ENCODE data around the gene PRLH.
"Not testable (repeated sequence)": the region's sequence is repeated elsewhere in the genome, so short reads cannot be mapped to it uniquely, and the experiment has no call there.

PRLH gene

DNA sequence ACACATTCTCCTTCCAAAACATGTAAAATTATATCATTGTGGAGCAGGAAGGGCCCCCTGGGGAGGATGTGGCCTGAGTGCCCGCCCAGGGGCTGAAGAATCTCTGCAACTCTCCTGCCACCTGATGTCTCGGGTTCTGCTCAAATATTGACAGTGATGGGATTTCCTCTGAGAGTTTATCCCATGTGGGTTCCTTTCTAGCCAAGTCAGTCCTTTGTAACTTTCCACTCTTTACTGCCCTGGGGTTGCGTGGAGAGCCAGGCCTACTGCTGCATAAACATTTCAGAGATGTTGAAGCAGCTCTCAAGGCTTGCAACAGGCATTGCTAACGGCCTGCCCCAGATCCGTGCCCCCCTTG lies 28.1 kb downstream of the PRLH start:
- Histone ChIP-seq H3K9me3 (ENCODE audit: insufficient read depth, low read length) (no peaks in the 10 kb centered on the region), H3K27me3 (ENCODE audit: insufficient read depth, insufficient read length) (no peaks in the 10 kb centered on the region), H3K4me1 (ENCODE audit: insufficient read depth, insufficient read length) (peaks cover 45% of the 10 kb centered on the region), H3K36me3 (ENCODE audit: insufficient read depth, insufficient read length, low read length) (no peaks in the 10 kb centered on the region), H3K4me3 (ENCODE audit: insufficient read length, low read depth) (no peak overlapping the region), H3K9ac (ENCODE audit: insufficient read length, low read depth) (peak overlapping the region; percentile 42)
- no peak for TF ChIP-seq ZNF274 (IDR thresholded peaks at IDR 0.05; ENCODE audit: low read depth, low read length)
- no peak for TF ChIP-seq SUZ12 (IDR thresholded peaks at IDR 0.05; ENCODE audit: extremely low read depth, insufficient read depth, insufficient read length)
- no peak for TF ChIP-seq YY1 (IDR thresholded peaks at IDR 0.05; ENCODE audit: insufficient read depth, insufficient read length)
- no peak for DNase-seq (ENCODE audit: low read depth, low spot score)

DNA sequence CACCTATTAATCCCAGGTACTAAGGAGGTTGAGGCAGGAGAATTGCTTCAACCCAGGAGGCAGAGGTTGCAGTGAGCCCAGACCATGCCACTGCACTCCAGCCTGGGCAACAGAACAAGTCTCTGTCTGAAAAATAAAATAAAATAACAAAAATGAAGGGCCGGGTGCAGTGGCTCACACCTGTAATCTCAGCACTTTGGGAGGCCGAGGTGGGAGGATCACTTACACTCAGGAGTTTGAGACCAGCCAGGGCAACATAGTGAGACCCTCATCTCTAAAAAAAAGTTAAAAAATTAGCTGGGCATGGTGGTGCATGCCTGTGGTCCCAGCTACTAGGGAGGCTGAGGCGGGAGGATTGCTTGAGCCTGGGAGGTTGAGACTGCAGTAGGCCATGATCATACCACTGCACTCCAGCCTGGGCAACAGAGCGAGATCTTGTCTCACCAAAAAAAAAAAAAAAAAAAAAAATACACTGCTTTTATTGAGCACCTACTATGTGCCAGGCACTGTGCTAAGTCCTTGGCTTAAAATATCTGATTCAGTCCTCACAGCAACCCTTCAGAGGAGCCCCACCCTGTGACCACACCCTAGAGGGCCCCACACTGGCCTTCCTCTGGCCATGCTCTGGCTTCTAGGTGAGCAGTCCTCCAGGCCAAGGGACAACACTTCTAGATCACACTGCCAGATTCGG lies 29.6 kb downstream of the PRLH start:
- not testable (repeated sequence) for H3K9me3 ChIP-seq (ENCODE audit: insufficient read depth, low read length); DNase-seq (ENCODE audit: low read depth, low spot score); H3K27me3 ChIP-seq (ENCODE audit: insufficient read depth, insufficient read length); H3K36me3 ChIP-seq (ENCODE audit: insufficient read depth, insufficient read length, low read length); H3K4me3 ChIP-seq (ENCODE audit: insufficient read length, low read depth); H3K9ac ChIP-seq (ENCODE audit: insufficient read length, low read depth)
- peaks cover 45% of the 10 kb centered on the region for H3K4me1 ChIP-seq (ENCODE audit: insufficient read depth, insufficient read length)

DNA sequence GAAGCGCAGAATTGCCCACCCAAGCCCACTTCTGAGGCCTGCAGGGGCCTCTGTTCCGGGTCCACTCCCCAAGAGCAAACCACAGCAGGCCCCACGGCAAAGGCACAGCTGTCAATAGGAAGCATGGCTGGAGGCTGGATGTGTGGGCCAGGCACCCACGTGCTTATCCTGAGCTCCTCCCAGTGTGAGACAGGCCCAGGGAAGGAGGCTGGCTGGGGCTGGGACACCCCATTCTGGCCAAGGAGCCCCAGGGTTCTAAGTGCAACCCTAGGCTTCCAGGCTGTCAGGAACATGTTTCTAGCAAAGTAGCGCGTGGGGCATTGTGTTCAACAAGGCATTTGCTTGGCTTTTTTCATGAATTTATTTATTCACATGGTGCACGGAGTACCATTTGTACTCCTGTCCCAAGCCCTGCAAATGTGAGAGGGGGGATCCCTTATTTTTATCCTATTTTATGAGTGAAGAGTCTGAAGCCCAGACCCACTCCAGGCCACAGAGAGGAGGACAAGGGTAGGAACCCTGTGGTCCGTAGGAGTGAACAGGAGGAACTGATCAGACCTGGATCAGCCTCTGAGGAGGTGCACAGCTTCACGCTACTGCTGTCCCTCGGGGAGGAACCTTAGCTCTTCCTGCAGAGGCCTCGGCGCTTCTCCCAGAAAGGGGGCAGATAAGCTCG lies 30.3 kb downstream of the PRLH start:
- no peaks in the 10 kb centered on the region for H3K9me3 ChIP-seq (ENCODE audit: insufficient read depth, low read length)
- no peaks in the 10 kb centered on the region for H3K27me3 ChIP-seq (ENCODE audit: insufficient read depth, insufficient read length)
- H3K4me1 ChIP-seq (ENCODE audit: insufficient read depth, insufficient read length), result peaks cover 46% of the 10 kb centered on the region
- no peak for DNase-seq (ENCODE audit: low read depth, low spot score)
- no peak overlapping the region for H3K9ac ChIP-seq (ENCODE audit: insufficient read length, low read depth)
- no peak overlapping the region for H3K4me3 ChIP-seq (ENCODE audit: insufficient read length, low read depth)
- TF ChIP-seq ZNF274 (IDR thresholded peaks at IDR 0.05; ENCODE audit: low read depth, low read length) (no peak), YY1 (IDR thresholded peaks at IDR 0.05; ENCODE audit: insufficient read depth, insufficient read length) (no peak), SUZ12 (IDR thresholded peaks at IDR 0.05; ENCODE audit: extremely low read depth, insufficient read depth, insufficient read length) (no peak)
- H3K36me3 ChIP-seq (ENCODE audit: insufficient read depth, insufficient read length, low read length), result no peaks in the 10 kb centered on the region

DNA sequence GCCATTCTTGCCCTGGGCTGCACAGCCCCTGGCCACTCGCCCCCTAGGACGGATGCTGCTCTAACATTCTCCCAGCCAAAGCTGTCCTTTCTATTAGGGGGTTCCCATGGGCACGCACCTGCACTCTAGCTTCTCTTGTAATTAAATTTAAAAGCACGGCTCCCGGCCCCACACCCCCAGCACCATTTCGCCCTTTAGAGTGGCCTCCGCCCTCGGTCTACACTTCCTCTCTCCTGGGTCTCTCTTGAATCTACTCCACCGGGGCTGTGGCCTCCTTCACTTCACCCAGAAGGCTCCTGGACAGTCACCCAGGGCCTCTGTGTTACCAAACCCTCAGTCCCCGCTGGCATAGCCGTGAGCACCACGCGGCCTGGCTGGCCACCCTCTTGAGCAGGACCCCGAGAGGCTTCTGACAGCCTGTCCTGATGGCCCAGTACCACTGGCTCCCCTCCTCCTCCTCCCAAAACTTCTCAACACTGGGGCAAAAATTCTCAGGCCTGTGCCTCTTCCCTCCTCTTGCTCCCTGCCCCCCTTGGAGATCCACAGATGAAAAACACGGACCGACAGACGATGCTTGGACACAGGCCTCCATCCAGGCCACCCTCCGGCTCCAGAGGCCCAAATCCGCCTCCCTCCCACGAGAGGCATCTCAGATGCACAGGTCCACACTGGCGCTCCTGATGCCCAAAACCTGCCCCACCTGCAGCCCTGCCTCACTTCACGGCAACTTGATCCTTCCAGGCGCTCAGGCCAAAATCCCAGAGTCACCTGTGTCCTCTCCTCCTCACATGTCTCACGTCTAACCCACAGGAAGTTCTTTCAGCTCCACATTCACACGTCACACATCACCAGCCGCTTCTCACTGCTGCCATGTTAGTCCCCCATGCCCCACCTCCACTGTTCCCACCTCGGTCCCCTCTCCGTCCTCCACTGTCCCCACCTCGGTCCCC lies 31.1 kb downstream of the PRLH start:
- TF ChIP-seq YY1 (IDR thresholded peaks at IDR 0.05; ENCODE audit: insufficient read depth, insufficient read length), result no peak
- no peak for TF ChIP-seq SUZ12 (IDR thresholded peaks at IDR 0.05; ENCODE audit: extremely low read depth, insufficient read depth, insufficient read length)
- no peak for TF ChIP-seq ZNF274 (IDR thresholded peaks at IDR 0.05; ENCODE audit: low read depth, low read length)
- Histone ChIP-seq H3K9ac (ENCODE audit: insufficient read length, low read depth) (no peak overlapping the region), H3K4me3 (ENCODE audit: insufficient read length, low read depth) (no peak overlapping the region), H3K9me3 (ENCODE audit: insufficient read depth, low read length) (no peaks in the 10 kb centered on the region), H3K27me3 (ENCODE audit: insufficient read depth, insufficient read length) (no peaks in the 10 kb centered on the region), H3K36me3 (ENCODE audit: insufficient read depth, insufficient read length, low read length) (no peaks in the 10 kb centered on the region), H3K4me1 (ENCODE audit: insufficient read depth, insufficient read length) (peaks cover 44% of the 10 kb centered on the region)
- DNase-seq (ENCODE audit: low read depth, low spot score), result no peak

DNA sequence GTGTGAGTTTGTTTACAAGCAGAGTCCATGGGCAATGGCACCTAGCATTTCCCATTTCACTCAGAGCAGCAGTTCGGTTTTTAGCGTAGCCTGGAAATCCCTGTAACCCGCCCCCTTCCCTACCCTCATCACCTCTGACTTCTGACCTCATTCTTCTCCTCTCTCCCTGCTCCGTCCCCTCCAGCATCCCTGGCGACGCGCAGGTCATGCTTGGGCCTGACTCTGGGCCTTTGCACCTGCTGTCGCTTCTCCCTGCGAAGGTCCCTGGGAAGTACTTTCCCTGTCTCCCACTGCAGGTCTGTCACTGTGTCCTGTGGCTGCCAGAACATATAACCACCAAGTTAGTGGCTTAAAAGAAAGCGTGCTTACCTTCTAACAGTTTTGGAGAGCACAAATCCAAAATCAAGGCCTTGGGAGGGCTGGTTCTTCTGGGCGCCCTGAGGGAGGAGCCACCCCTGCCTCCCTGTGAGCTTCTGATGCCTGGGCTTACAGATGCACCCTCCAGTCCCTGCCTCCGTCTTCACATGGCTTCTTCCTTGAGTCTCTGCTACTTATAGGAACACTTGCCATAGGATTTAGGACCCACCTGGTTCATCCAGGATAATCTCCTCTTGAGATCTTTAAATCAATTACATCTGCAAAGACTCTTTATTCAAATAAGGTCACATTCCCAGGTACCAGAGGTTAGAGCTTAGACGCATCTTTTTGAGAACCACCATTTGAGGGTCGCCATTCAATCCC lies 32.3 kb downstream of the PRLH start:
- no peak for DNase-seq (ENCODE audit: low read depth, low spot score)

DNA sequence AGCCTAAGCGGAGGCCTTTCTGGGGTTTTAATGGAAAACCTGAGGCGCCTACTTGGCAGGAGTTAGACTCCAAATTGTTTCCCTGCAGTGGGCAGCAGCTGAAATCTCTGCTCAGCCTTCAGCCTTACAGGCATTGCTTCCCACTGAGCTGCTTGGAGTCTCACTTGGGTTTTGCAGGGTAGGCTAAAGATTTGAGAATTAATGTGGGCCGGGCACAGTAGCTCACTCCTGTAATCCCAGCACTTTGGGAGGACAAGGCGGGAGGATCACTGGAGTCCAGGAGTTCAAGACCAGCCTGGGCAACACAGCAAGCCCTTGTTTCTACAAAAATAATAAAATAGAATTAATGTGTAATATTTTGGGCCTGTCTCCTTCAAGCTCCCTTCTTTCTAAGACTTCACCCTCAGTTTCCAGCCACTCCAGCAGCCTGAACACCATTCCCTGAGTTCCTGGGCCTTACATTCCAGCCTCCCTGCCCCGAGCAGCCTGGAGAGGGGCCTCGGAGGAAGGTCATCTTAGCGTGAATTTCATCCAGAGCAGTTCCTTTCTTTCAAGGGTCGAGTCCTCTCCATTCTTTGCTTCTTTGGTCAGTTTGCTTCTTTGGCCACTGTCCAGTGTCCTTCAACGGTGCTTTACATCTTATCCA lies 33.2 kb downstream of the PRLH start:
- Histone ChIP-seq H3K9ac (ENCODE audit: insufficient read length, low read depth) (no peak overlapping the region), H3K27me3 (ENCODE audit: insufficient read depth, insufficient read length) (no peaks in the 10 kb centered on the region), H3K36me3 (ENCODE audit: insufficient read depth, insufficient read length, low read length) (no peaks in the 10 kb centered on the region), H3K9me3 (ENCODE audit: insufficient read depth, low read length) (no peaks in the 10 kb centered on the region), H3K4me1 (ENCODE audit: insufficient read depth, insufficient read length) (peaks cover 31% of the 10 kb centered on the region), H3K4me3 (ENCODE audit: insufficient read length, low read depth) (no peak overlapping the region)
- no peak for TF ChIP-seq SUZ12 (IDR thresholded peaks at IDR 0.05; ENCODE audit: extremely low read depth, insufficient read depth, insufficient read length)
- no peak for TF ChIP-seq ZNF274 (IDR thresholded peaks at IDR 0.05; ENCODE audit: low read depth, low read length)
- TF ChIP-seq YY1 (IDR thresholded peaks at IDR 0.05; ENCODE audit: insufficient read depth, insufficient read length), result no peak
- no peak for DNase-seq (ENCODE audit: low read depth, low spot score)

More for the DNA sequence above, 32.3 kb downstream of the PRLH start:
- Histone ChIP-seq H3K36me3 (ENCODE audit: insufficient read depth, insufficient read length, low read length) (no peaks in the 10 kb centered on the region), H3K4me3 (ENCODE audit: insufficient read length, low read depth) (no peak overlapping the region), H3K9me3 (ENCODE audit: insufficient read depth, low read length) (no peaks in the 10 kb centered on the region), H3K4me1 (ENCODE audit: insufficient read depth, insufficient read length) (peaks cover 37% of the 10 kb centered on the region), H3K27me3 (ENCODE audit: insufficient read depth, insufficient read length) (no peaks in the 10 kb centered on the region), H3K9ac (ENCODE audit: insufficient read length, low read depth) (no peak overlapping the region)
- TF ChIP-seq SUZ12 (IDR thresholded peaks at IDR 0.05; ENCODE audit: extremely low read depth, insufficient read depth, insufficient read length) (no peak), ZNF274 (IDR thresholded peaks at IDR 0.05; ENCODE audit: low read depth, low read length) (no peak), YY1 (IDR thresholded peaks at IDR 0.05; ENCODE audit: insufficient read depth, insufficient read length) (no peak)

Data from NT2/D1 (cell line).